B cell (primary cell): ENCODE data around the gene TMEM107. TPM values are rescaled to one million over a fixed set of nuclear protein-coding genes. Genes with fewer than 3 reads are reported as not detected.

Source experiments
- ATAC-seq: fragments of 200-7000 bp; cut with Tn5 transposase; one replicate; pipeline ENCODE4 v1.10.0; 2021; ENCODE audit warnings: low read depth, mild to moderate bottlenecking, moderate number of reproducible peaks, moderate library complexity
- CTCF ChIA-PET: fragments of 350-600 bp; sonication (Branson Sonifier 250); formaldehyde crosslinking; loops from one replicate; lab custom pipeline; 2021; ENCODE audit warnings: antibody characterized with exemption, inconsistent platforms; lab: Charles Lee
- POLR2A ChIA-PET: fragments of 350-600 bp; sonication (Branson Sonifier 250); formaldehyde crosslinking; loops from one replicate; lab custom pipeline; 2021; ENCODE audit warnings: antibody characterized with exemption; lab: Charles Lee
- DNase-seq: peaks from one replicate; pipeline ENCODE4 v3.0.0; 2013
- H2AFZ ChIP-seq: 2 replicates; pipeline ENCODE4 v1.6.1; 2012; ENCODE audit warnings: mild to moderate bottlenecking, low read depth, low read length; ENCODE audit not compliant: insufficient read depth, poor library complexity, severe bottlenecking
- H3K27ac ChIP-seq, 2 donors: 1 replicate in 1 of 2; 2 replicates in 1 of 2; pipeline ENCODE4 v1.5.1; 2012 to 2013; ENCODE audit warnings: low read length in 2 of 2, mild to moderate bottlenecking in 2 of 2, moderate library complexity in 1 of 2
- H3K27me3 ChIP-seq, 4 experiments: fragments of 200-600 bp in 1 of 4; sonication (generic) in 1 of 4; replicated peaks in 1 of 4; 1 replicate in 2 of 4; 2 replicates in 2 of 4; pipeline versions ENCODE4 v1.6.1 to v1.7.0; 2013 to 2016; ENCODE audit warnings: low read length in 3 of 4, mild to moderate bottlenecking in 2 of 4, mixed read lengths in 1 of 4, moderate library complexity in 1 of 4; ENCODE audit not compliant: insufficient read depth in 4 of 4, control insufficient read depth in 3 of 4; ENCODE audit errors: control extremely low read depth in 1 of 4
- H3K36me3 ChIP-seq, 2 experiments: replicated peaks in 1 of 2; 1 replicate in 1 of 2; 2 replicates in 1 of 2; pipeline versions ENCODE4 v1.6.1 to v1.7.1; 2013; ENCODE audit warnings: low read length in 1 of 2; ENCODE audit not compliant: insufficient read depth in 2 of 2, control insufficient read depth in 1 of 2; ENCODE audit errors: control extremely low read depth in 1 of 2, extremely low read depth in 1 of 2
- H3K4me1 ChIP-seq, 2 donors: fragments of 200-600 bp in 1 of 2; sonication (generic) in 1 of 2; 1 replicate in 1 of 2; 2 replicates in 1 of 2; pipeline versions ENCODE4 v1.5.1 to v1.6.1; 2013 to 2017; ENCODE audit warnings: low read length in 2 of 2; ENCODE audit not compliant: control insufficient read depth in 2 of 2, insufficient read depth in 2 of 2
- H3K4me2 ChIP-seq: replicated peaks from 2 replicates; pipeline ENCODE3; 2012; ENCODE audit warnings: mild to moderate bottlenecking, low read depth, low read length; ENCODE audit not compliant: poor library complexity, severe bottlenecking
- H3K4me3 ChIP-seq, 5 experiments: fragments of 200-600 bp in 1 of 5; sonication (generic) in 1 of 5; 1 replicate in 3 of 5; 2 replicates in 2 of 5; pipeline versions ENCODE4 v1.5.1 to v1.7.0; 2011 to 2016; ENCODE audit warnings: low read length in 4 of 5, mild to moderate bottlenecking in 4 of 5, low read depth in 2 of 5, control low read depth in 1 of 5, moderate library complexity in 1 of 5; ENCODE audit not compliant: insufficient read depth in 1 of 5; ENCODE audit errors: control extremely low read depth in 1 of 5, extremely low read depth in 1 of 5
- H3K79me2 ChIP-seq: fragments of 200-600 bp; sonication (generic); one replicate; pipeline ENCODE4 v1.6.0; 2016; ENCODE audit warnings: low read length; ENCODE audit not compliant: control insufficient read depth, insufficient read depth
- H3K9ac ChIP-seq: fragments of 200-600 bp; sonication (generic); 2 replicates; pipeline ENCODE4 v1.6.1; 2017; ENCODE audit warnings: mild to moderate bottlenecking, low read length, moderate library complexity
- H3K9me3 ChIP-seq, 3 donors: one replicate each; pipeline versions ENCODE4 v1.6.1 to v1.7.1; 2013; ENCODE audit warnings: low read length in 2 of 3; ENCODE audit not compliant: control insufficient read depth in 2 of 3, insufficient read depth in 1 of 3; ENCODE audit errors: control extremely low read depth in 1 of 3
- H4K20me1 ChIP-seq: 2 replicates; pipeline ENCODE4 v1.6.0; 2012; ENCODE audit warnings: mild to moderate bottlenecking, low read length; ENCODE audit not compliant: insufficient read depth, control insufficient read depth, poor library complexity, severe bottlenecking
- H3K27ac Mint-ChIP-seq: one replicate; pipeline ENCODE4 v1.8.0; 2021; ENCODE audit warnings: mixed read lengths
- H3K27me3 Mint-ChIP-seq: one replicate; pipeline ENCODE4 v1.8.0; 2021; ENCODE audit warnings: mixed read lengths
- H3K4me1 Mint-ChIP-seq: one replicate; pipeline ENCODE4 v1.8.0; 2021; ENCODE audit warnings: mixed read lengths
- H3K4me3 Mint-ChIP-seq: one replicate; pipeline ENCODE4 v1.8.0; 2021; ENCODE audit warnings: mixed read lengths
- H3K9me3 Mint-ChIP-seq: one replicate; pipeline ENCODE4 v1.8.0; 2022; ENCODE audit warnings: mixed read lengths; ENCODE audit not compliant: insufficient read depth
- CTCF ChIP-seq: fragments of 200-600 bp; IDR thresholded peaks from one replicate; pipeline ENCODE4 v1.8.0; 2022; ENCODE audit warnings: antibody characterized with exemption, mild to moderate bottlenecking
- EZH2 ChIP-seq: IDR thresholded peaks from 2 replicates; pipeline ENCODE4 v1.6.1; 2012; ENCODE audit warnings: borderline replicate concordance, low read depth, mild to moderate bottlenecking, moderate library complexity, low read length; ENCODE audit not compliant: insufficient read depth, poor library complexity, severe bottlenecking
- WGBS: methylation state at CpG from one replicate; pipeline ENCODE4 v1.1.5; 2013; ENCODE audit warnings: missing lambda C conversion rate; ENCODE audit not compliant: insufficient coverage; 5-methylcytosine and 5-hydroxymethylcytosine counted together
- intact Hi-C: fragments of 100-400 bp; cut with micrococcal nuclease; formaldehyde crosslinking; loops from one replicate; pipeline ENCODE4 v1.10.0; 2022
- polyA plus RNA-seq: library from polyadenylated mRNA; depleted of rRNA; stranded (reverse); fragments of >200 nt; gene quantifications from 2 replicates; pipeline ENCODE4 v1.2.3, GENCODE V29; 2012
- total RNA-seq, 2 donors: library from RNA; stranded (reverse); fragments of 120-200 nt in 1 of 2; gene quantifications; 1 replicate in 1 of 2; 2 replicates in 1 of 2; pipeline versions ENCODE4 v1.2.3 to v1.2.4, GENCODE V29; 2013 to 2022

TMEM107 gene
- total and polyA plus RNA-seq, 2 donors (not counting 1 experiment from before 2014, with no cell fraction given) = 13.3 to 30.3 TPM

- WGBS = 29% methylated on average over 9 of the region's 12 CpGs
- no peak overlapping the region for H3K27ac Mint-ChIP-seq
- CTCF ChIA-PET = interaction anchor here (0.5 to 7.6 kb wide), 7 partner anchors 10 to 105 kb away, joined by 3 to 86 read pairs (median 3); no protein-coding TSS in a partner anchor
- H3K4me3 Mint-ChIP-seq = no peak overlapping the region
- no peak for TF ChIP-seq CTCF
- intact Hi-C loops = no loop called here
- POLR2A ChIA-PET = interaction anchor here (0.7 to 7.8 kb wide), 5 partner anchors 19 to 622 kb away, joined by 3 to 118 read pairs (median 3); partner anchors contain the start of gene CTC1
- peak overlapping the region; percentile 61 to 68 for H3K27ac ChIP-seq
- peak overlapping the region; percentile 22 to 52 (median 45) for H3K4me3 ChIP-seq
- H3K4me1 ChIP-seq = peaks cover 36 to 53% of the 10 kb centered on the region in 2 donors
- H4K20me1 ChIP-seq = peaks cover 17% of the 10 kb centered on the region
- DNase-seq (peak; percentile 74), ATAC-seq (peak; percentile 6)
- peaks cover 16% of the 10 kb centered on the region for H3K4me1 Mint-ChIP-seq
- H3K27me3 ChIP-seq = no peaks in the 10 kb centered on the region
- peak overlapping the region; percentile 61 for H3K4me2 ChIP-seq
- H3K9me3 Mint-ChIP-seq = no peaks in the 10 kb centered on the region
- H3K36me3 ChIP-seq = no peaks in the 10 kb centered on the region
- H3K27me3 Mint-ChIP-seq = no peaks in the 10 kb centered on the region
- no peaks in the 10 kb centered on the region for H3K9me3 ChIP-seq
- H3K79me2 ChIP-seq = no peaks in the 10 kb centered on the region
- H2AFZ ChIP-seq = peak overlapping the region; percentile 80
- H3K9ac ChIP-seq = peak overlapping the region; percentile 33
These were observed 16.1 kb upstream of the TMEM107 start for GRCh38 chr17:8192070-8192815.

DNA sequence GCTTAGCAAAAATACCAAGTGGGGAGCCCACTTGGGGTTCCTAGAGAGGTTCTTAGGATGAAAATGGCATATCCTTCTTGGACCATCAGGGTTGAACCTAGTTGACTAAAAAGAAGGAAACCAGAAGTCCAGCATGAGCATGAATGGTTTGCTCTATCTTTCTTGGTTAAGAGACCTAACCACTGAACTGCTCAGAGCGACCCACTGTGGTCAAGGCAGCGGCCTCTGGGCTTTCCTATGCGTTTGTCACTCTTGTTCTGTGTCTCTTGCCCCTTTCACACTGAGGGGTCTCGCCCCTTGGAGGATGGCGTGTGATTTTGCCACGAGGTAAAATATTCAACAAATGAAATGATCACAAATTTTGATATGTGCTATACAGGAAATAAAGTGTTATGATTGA, 14.3 kb upstream of the TMEM107 start:
- intact Hi-C loops = loop anchor here (1.0 kb wide), 4 partner anchors 10 to 105 kb away; partner anchors contain the start of gene SLC25A35
- Histone ChIP-seq H3K27me3 (no peaks in the 10 kb centered on the region), H3K4me1 (peaks cover 36 to 51% of the 10 kb centered on the region in 2 donors), H3K4me3 (peak overlapping the region in 4 of 5 experiments; percentile 44 to 97 (median 76)), H3K27ac (peak overlapping the region; percentile 35 to 89), H3K9me3 (no peaks in the 10 kb centered on the region), H3K36me3 (no peaks in the 10 kb centered on the region), H3K79me2 (no peaks in the 10 kb centered on the region), H2AFZ (peak overlapping the region; percentile 65), H3K9ac (peak overlapping the region; percentile 35), H4K20me1 (peaks cover 17% of the 10 kb centered on the region), H3K4me2 (peak overlapping the region; percentile 92)
- Mint-ChIP-seq H3K9me3 (no peaks in the 10 kb centered on the region), H3K27me3 (no peaks in the 10 kb centered on the region), H3K27ac (no peak overlapping the region), H3K4me1 (peaks cover 11% of the 10 kb centered on the region), H3K4me3 (no peak overlapping the region)
- ATAC-seq = no peak
- no peak for TF ChIP-seq CTCF
- no peak for TF ChIP-seq EZH2
- WGBS = 46% methylated on average over 4 of the region's 6 CpGs
- ChIA-PET POLR2A (interaction anchor here (0.6 to 7.8 kb wide), 15 partner anchors 9 to 275 kb away, joined by 3 to 118 read pairs (median 4); partner anchors contain the start of genes CTC1, PFAS, SLC25A35 and TMEM107), CTCF (interaction anchor here (0.7 to 7.6 kb wide), 8 partner anchors 9 to 116 kb away, joined by 3 to 86 read pairs (median 4); partner anchors contain the start of gene RANGRF)
- no peak for DNase-seq
